GM12892 (cell line): Measurements from ENCODE around the gene KIF19.

Experiments
- DNase-seq: peaks from one replicate; pipeline ENCODE4 v3.0.0; 2011; ENCODE audit not compliant: insufficient read length
- FAIRE-seq: peaks from 2 replicates; lab custom pipeline; 2011; peaks lifted over from hg19 to GRCh38; lab: Jason Lieb, UNC
- POLR2A ChIP-seq: IDR thresholded peaks from 2 replicates; pipeline ENCODE4 v1.6.1; 2011; ENCODE audit warnings: low read depth, low read length, control low read depth
- POLR2AphosphoS5 ChIP-seq: IDR thresholded peaks from 2 replicates; pipeline ENCODE4 v1.6.1; 2011; ENCODE audit warnings: low read depth, low read length, control low read depth
- TAF1 ChIP-seq: IDR thresholded peaks from 2 replicates; pipeline ENCODE4 v1.6.1; 2011; ENCODE audit warnings: low read depth, mild to moderate bottlenecking, control low read depth, low read length, borderline replicate concordance

KIF19 gene

GRCh38 chr17:74289688-74290087 is 36.3 kb upstream of the KIF19 start:
- TF ChIP-seq POLR2A (no peak), POLR2AphosphoS5 (no peak), TAF1 (no peak)
- FAIRE-seq = no peak
- no peak for DNase-seq

GRCh38 chr17:74290340-74290739 is 35.7 kb upstream of the KIF19 start:
- TF ChIP-seq TAF1 (no peak), POLR2AphosphoS5 (no peak), POLR2A (no peak)
- DNase-seq = no peak
- FAIRE-seq = no peak

DNA sequence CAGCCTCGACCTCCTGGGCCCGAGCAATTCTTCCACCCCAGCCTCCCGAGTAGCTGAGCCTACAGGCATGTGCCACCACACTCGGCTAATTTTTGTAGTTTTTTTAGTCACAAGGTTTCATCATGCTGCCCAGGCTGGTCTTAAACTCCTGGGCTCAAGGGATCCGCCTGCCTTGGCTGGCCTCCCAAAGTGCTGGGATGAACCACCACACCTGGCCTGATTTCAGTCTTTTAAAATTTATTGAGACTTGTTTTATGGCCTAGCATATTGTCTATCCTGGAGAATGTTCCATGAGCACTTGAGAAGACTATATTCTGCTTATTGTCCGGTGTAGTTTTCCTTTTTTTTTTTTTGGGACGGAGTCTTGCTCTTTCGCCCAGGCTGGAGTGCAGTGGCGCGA is 33.5 kb upstream of the KIF19 start:
- no peak for FAIRE-seq
- TF ChIP-seq TAF1 (no peak), POLR2AphosphoS5 (no peak), POLR2A (no peak)
- DNase-seq = no peak

GRCh38 chr17:74295625-74296547 is 30.1 kb upstream of the KIF19 start:
- TF ChIP-seq TAF1 (no peak), POLR2A (no peak), POLR2AphosphoS5 (no peak)
- FAIRE-seq (no peak), DNase-seq (no peak)

GRCh38 chr17:74296548-74296936 is 29.5 kb upstream of the KIF19 start:
- FAIRE-seq (peak; percentile 17), DNase-seq (no peak)
- TF ChIP-seq TAF1 (no peak), POLR2A (no peak), POLR2AphosphoS5 (no peak)

- no peak for FAIRE-seq
- DNase-seq = no peak
- TF ChIP-seq POLR2A (no peak), POLR2AphosphoS5 (no peak), TAF1 (no peak)
Measured at GRCh38 chr17:74297941-74298340, 28.1 kb upstream of the KIF19 start.

GRCh38 chr17:74298778-74299177 is 27.2 kb upstream of the KIF19 start:
- FAIRE-seq (no peak), DNase-seq (no peak)
- TF ChIP-seq TAF1 (no peak), POLR2AphosphoS5 (no peak), POLR2A (no peak)

DNA sequence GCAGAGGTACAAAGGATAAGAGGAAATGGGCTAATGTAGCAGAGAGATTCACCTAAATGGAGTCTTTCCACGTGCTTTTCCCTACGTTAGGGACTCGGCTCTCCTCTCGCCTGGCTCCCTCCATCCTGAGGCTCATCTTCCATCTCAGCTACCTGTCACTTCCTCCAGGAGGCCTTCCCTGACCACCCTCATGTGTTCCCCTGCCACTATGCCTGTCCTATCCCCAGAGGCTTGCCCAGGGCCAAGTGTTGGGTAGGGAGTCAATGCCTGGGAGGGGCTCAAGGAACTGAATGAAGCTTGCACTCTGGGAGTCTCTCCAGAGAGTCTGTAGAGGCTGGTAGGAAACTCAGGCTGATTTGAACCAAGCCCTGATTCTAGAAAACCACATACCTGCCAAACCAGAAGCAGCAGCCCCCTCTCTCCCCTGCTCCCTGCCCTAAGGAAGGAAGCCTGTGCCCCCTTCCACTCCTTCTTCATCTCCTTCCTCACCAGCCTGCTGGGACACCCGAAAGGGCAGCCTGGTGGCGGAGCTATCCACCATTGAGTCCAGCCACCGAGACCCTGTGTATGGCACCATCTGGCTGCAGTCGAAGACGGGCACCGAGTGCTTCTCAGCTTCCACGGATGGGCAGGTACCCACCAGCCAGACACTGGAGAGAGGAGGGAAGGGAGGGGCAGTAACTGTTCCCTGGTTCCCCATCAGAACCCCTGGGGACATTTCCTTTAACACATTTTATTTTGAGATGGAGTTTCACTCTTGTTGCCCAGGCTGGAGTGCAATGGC is 26.6 kb upstream of the KIF19 start:
- DNase-seq (no peak), FAIRE-seq (no peak)
- no peak for TF ChIP-seq POLR2A
- no peak for TF ChIP-seq TAF1
- no peak for TF ChIP-seq POLR2AphosphoS5

DNA sequence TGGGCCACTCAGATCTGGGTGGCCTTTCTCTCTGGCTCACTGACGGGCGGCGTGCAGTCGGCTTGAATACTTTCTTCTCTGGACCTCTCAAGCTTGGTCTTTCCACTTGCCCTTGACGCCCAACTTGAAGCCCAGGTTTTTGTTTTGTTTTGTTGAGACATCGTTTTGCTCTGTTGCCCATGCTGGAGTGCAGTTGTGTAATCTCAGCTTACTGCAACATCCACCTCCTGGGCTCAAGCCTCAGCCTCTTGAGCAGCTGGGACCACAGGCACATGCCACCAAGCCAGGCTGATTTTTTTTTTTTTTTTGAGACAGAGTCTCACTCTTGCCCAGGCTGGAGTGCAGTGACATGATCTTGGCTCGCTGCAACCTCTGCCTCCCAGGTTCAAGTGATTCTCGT is 22.7 kb upstream of the KIF19 start:
- TF ChIP-seq POLR2A (no peak), TAF1 (no peak), POLR2AphosphoS5 (no peak)
- DNase-seq (no peak), FAIRE-seq (no peak)

GRCh38 chr17:74304184-74304583 is 21.8 kb upstream of the KIF19 start:
- DNase-seq (no peak), FAIRE-seq (no peak)
- no peak for TF ChIP-seq POLR2A
- no peak for TF ChIP-seq POLR2AphosphoS5
- TF ChIP-seq TAF1 = no peak

- no peak for TF ChIP-seq TAF1
- TF ChIP-seq POLR2A = no peak
- no peak for TF ChIP-seq POLR2AphosphoS5
- DNase-seq = no peak
- no peak for FAIRE-seq
Measured at GRCh38 chr17:74305865-74306654, 20.0 kb upstream of the KIF19 start.
